SK-N-SH treated with all-trans-retinoic acid at 6 μM for 48 hours (cell line): ENCODE results near the gene OR2A12.

Source experiments
- ATAC-seq: fragments of 200-7000 bp; cut with Tn5 transposase; 3 replicates; pipeline ENCODE4 v1.9.1; 2020; ENCODE audit warnings: mild to moderate bottlenecking, moderate library complexity
- ARNTL ChIP-seq: fragments of 450-650 bp; formaldehyde crosslinking; IDR thresholded peaks from 2 replicates; pipeline ENCODE4 v1.5.0; 2020; ENCODE audit warnings: low read depth, mild to moderate bottlenecking, moderate library complexity, borderline replicate concordance
- BACH2 ChIP-seq: fragments of 250-450 bp; sonication (Bioruptor Pico); IDR thresholded peaks from 2 replicates; pipeline ENCODE4 v1.9.0; 2021; ENCODE audit warnings: mild to moderate bottlenecking, borderline replicate concordance
- ESRRG ChIP-seq: fragments of 250-450 bp; sonication (Bioruptor Pico); IDR thresholded peaks from 2 replicates; pipeline ENCODE4 v1.6.1; 2021; ENCODE audit warnings: mild to moderate bottlenecking
- GLIS3 ChIP-seq: fragments of 250-450 bp; sonication (Bioruptor Pico); IDR thresholded peaks from 2 replicates; pipeline ENCODE4 v1.5.0; 2020; ENCODE audit warnings: mild to moderate bottlenecking, moderate library complexity
- OSR1 ChIP-seq: fragments of 250-450 bp; sonication (Bioruptor Pico); IDR thresholded peaks from 2 replicates; pipeline ENCODE4 v1.8.0; 2022; ENCODE audit warnings: moderate library complexity, mild to moderate bottlenecking, inconsistent platforms
- PATZ1 ChIP-seq: fragments of 250-450 bp; sonication (Bioruptor Pico); IDR thresholded peaks from 2 replicates; pipeline ENCODE4 v1.8.0; 2020; ENCODE audit warnings: mild to moderate bottlenecking, moderate library complexity, borderline replicate concordance
- POU6F1 ChIP-seq: fragments of 250-450 bp; sonication (Bioruptor Pico); IDR thresholded peaks from 2 replicates; pipeline ENCODE4 v1.8.0; 2021; ENCODE audit warnings: low read depth, mild to moderate bottlenecking, moderate library complexity, borderline replicate concordance
- PPARA ChIP-seq: fragments of 250-450 bp; sonication (Bioruptor Pico); IDR thresholded peaks from 2 replicates; pipeline ENCODE4 v1.5.0; 2020; ENCODE audit warnings: mild to moderate bottlenecking, borderline replicate concordance
- RARB ChIP-seq: fragments of 250-450 bp; sonication (Bioruptor Pico); IDR thresholded peaks from 2 replicates; pipeline ENCODE4 v1.8.0; 2021; ENCODE audit warnings: mild to moderate bottlenecking, moderate library complexity
- SNAI2 ChIP-seq: fragments of 250-450 bp; sonication (Bioruptor Pico); IDR thresholded peaks from 2 replicates; pipeline ENCODE4 v1.5.0; 2020; ENCODE audit warnings: mild to moderate bottlenecking, moderate library complexity
- TCF4 ChIP-seq: fragments of 250-450 bp; sonication (Bioruptor Pico); IDR thresholded peaks from 2 replicates; pipeline ENCODE4 v1.8.0; 2021; ENCODE audit warnings: mild to moderate bottlenecking, moderate library complexity, borderline replicate concordance
- ZC3H10 ChIP-seq: fragments of 250-450 bp; sonication (Bioruptor Pico); IDR thresholded peaks from 2 replicates; pipeline ENCODE4 v1.5.1; 2021; ENCODE audit warnings: mild to moderate bottlenecking, moderate library complexity
- ZFP3 ChIP-seq: fragments of 250-450 bp; sonication (Bioruptor Pico); IDR thresholded peaks from 2 replicates; pipeline ENCODE4 v1.5.0; 2020; ENCODE audit warnings: mild to moderate bottlenecking, moderate library complexity
- ZFP30 ChIP-seq: fragments of 450-650 bp; formaldehyde crosslinking; IDR thresholded peaks from 2 replicates; pipeline ENCODE4 v1.5.0; 2022; ENCODE audit warnings: mild to moderate bottlenecking, moderate library complexity
- ZNF565 ChIP-seq: fragments of 450-650 bp; formaldehyde crosslinking; conservative IDR thresholded peaks from 2 replicates; pipeline ENCODE4 v1.5.0; 2020; ENCODE audit warnings: low read depth, mild to moderate bottlenecking, moderate library complexity
- ZNF70 ChIP-seq: fragments of 450-650 bp; formaldehyde crosslinking; IDR thresholded peaks from 2 replicates; pipeline ENCODE4 v1.5.0; 2020; ENCODE audit warnings: mild to moderate bottlenecking, moderate library complexity
- ZNF8 ChIP-seq: fragments of 450-650 bp; formaldehyde crosslinking; IDR thresholded peaks from 2 replicates; pipeline ENCODE4 v1.5.0; 2020; ENCODE audit warnings: mild to moderate bottlenecking, moderate library complexity
- TF ChIP-seq, protein P1 (sequence below): fragments of 250-450 bp; sonication (Bioruptor Pico); IDR thresholded peaks from 2 replicates; pipeline ENCODE4 v1.5.1; 2021; ENCODE audit warnings: mild to moderate bottlenecking, moderate library complexity
- TF ChIP-seq, protein P2 (sequence below): fragments of 250-450 bp; sonication (Bioruptor Pico); IDR thresholded peaks from 2 replicates; pipeline ENCODE4 v1.5.0; 2020; ENCODE audit warnings: mild to moderate bottlenecking, moderate library complexity
- TF ChIP-seq, protein P3 (sequence below): fragments of 250-450 bp; sonication (Bioruptor Pico); IDR thresholded peaks from 2 replicates; pipeline ENCODE4 v1.5.1; 2020; ENCODE audit warnings: low read depth, mild to moderate bottlenecking, moderate library complexity

OR2A12 gene

GRCh38 chr7:144085978-144086377, at the start of gene OR2A12:
Gene OR2A12 (plus strand): TSS chr7:144086278. CDS start chr7:144095108, 8,830 bp downstream.
- TF ChIP-seq BACH2 (CRISPR knock-in tag) (no peak), ZC3H10 (CRISPR knock-in tag) (no peak), SNAI2 (CRISPR knock-in tag) (no peak)
- TF ChIP-seq, protein P1, sequence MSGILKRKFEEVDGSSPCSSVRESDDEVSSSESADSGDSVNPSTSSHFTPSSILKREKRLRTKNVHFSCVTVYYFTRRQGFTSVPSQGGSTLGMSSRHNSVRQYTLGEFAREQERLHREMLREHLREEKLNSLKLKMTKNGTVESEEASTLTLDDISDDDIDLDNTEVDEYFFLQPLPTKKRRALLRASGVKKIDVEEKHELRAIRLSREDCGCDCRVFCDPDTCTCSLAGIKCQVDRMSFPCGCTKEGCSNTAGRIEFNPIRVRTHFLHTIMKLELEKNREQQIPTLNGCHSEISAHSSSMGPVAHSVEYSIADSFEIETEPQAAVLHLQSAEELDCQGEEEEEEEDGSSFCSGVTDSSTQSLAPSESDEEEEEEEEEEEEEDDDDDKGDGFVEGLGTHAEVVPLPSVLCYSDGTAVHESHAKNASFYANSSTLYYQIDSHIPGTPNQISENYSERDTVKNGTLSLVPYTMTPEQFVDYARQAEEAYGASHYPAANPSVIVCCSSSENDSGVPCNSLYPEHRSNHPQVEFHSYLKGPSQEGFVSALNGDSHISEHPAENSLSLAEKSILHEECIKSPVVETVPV, result no peak
- no peak for ATAC-seq

DNA sequence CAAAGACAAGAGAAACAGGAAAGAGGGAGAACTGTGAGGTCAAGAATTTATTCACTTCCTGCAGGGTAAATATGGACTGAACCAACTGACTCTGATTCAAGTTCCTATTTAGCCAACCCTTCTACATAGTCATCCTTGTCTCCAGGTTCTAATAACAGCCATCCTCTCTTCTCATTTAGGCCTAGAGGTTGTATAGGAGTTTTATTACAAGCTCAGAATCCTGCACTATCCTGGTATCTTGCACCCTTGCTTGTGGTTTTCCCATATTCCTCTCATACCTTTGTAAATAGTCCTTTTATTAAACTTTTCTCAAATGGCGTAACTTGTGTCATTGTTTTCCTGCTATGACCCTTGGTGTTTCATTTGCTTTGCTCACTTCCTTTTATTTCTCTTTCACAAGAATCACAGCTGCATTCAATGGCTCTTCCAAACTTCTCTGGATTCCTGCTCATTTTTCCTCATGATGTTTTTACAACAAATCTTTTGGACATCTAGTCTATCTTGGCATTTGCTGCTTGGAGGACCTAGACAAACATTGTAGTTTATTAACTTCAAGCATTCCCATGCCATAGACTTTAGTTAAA, 49.7 kb upstream of the OR2A12 start:
- TF ChIP-seq, protein P2, sequence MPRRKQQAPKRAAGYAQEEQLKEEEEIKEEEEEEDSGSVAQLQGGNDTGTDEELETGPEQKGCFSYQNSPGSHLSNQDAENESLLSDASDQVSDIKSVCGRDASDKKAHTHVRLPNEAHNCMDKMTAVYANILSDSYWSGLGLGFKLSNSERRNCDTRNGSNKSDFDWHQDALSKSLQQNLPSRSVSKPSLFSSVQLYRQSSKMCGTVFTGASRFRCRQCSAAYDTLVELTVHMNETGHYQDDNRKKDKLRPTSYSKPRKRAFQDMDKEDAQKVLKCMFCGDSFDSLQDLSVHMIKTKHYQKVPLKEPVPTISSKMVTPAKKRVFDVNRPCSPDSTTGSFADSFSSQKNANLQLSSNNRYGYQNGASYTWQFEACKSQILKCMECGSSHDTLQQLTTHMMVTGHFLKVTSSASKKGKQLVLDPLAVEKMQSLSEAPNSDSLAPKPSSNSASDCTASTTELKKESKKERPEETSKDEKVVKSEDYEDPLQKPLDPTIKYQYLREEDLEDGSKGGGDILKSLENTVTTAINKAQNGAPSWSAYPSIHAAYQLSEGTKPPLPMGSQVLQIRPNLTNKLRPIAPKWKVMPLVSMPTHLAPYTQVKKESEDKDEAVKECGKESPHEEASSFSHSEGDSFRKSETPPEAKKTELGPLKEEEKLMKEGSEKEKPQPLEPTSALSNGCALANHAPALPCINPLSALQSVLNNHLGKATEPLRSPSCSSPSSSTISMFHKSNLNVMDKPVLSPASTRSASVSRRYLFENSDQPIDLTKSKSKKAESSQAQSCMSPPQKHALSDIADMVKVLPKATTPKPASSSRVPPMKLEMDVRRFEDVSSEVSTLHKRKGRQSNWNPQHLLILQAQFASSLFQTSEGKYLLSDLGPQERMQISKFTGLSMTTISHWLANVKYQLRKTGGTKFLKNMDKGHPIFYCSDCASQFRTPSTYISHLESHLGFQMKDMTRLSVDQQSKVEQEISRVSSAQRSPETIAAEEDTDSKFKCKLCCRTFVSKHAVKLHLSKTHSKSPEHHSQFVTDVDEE (CRISPR knock-in tag), result no peak
- TF ChIP-seq RARB (CRISPR knock-in tag) (no peak), ZFP30 (no peak), PATZ1 (no peak), POU6F1 (CRISPR knock-in tag) (no peak), ARNTL (no peak), ZFP3 (CRISPR knock-in tag) (no peak), ZNF8 (no peak), ZNF565 (CRISPR knock-in tag) (no peak), GLIS3 (no peak), ESRRG (CRISPR knock-in tag) (no peak), ZNF70 (CRISPR knock-in tag) (no peak), ZC3H10 (CRISPR knock-in tag) (no peak), PPARA (CRISPR knock-in tag) (no peak), TCF4 (no peak), SNAI2 (CRISPR knock-in tag) (no peak), OSR1 (CRISPR knock-in tag) (no peak)
- TF ChIP-seq, protein P3, sequence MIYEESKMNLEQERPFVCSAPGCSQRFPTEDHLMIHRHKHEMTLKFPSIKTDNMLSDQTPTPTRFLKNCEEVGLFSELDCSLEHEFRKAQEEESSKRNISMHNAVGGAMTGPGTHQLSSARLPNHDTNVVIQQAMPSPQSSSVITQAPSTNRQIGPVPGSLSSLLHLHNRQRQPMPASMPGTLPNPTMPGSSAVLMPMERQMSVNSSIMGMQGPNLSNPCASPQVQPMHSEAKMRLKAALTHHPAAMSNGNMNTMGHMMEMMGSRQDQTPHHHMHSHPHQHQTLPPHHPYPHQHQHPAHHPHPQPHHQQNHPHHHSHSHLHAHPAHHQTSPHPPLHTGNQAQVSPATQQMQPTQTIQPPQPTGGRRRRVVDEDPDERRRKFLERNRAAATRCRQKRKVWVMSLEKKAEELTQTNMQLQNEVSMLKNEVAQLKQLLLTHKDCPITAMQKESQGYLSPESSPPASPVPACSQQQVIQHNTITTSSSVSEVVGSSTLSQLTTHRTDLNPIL (CRISPR knock-in tag), result no peak
- TF ChIP-seq, protein P1, result no peak
- TF ChIP-seq, all 23 proteins: peak for 0
- ATAC-seq, result no peak
